ENCODE measurements around the gene FTO. TPM values are rescaled to one million over a fixed set of nuclear protein-coding genes. Genes with fewer than 3 reads are reported as not detected.

The FTO gene
- total and polyA plus RNA-seq, 2 of the 13 experiments (the other 11 are each of a cell fraction or from before 2014, with no cell fraction given): 41.6 to 55.8 TPM

DNA sequence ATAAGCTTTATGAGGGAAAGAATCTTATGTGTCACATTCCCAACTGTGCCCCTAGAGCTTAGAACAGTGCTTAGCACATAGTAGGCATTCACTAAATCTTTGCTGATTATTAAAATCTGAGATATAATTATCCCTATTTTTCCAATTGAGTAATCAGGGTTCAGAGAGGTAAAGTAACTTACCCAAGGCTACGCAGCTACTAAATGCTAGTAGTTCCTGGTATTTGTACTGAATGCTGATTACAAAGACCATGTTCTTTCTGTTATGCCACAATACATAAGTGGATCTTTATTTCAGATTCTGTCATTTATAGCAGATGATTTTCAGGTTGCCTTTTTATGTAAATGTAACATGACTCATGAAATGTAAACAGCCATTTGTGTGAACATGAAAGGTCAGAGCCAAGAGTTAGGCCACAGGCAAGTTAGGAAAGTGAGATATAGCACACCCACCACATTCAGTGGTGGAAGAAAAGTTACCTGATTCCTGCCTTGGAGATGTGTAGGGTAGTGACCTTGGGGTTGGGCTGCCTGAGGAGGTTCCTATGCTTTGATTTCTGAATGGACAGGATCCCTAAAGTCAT lies 77.2 kb downstream of the FTO start (continued):
- TF ChIP-seq MAFK (conservative IDR thresholded peaks at IDR 0.05 in 1 of 2, IDR thresholded peaks at IDR 0.05 in 1 of 2; ENCODE audit: low read length in 2 of 2) (no peak), ZNF784 (CRISPR knock-in tag; IDR thresholded peaks at IDR 0.05; ENCODE audit: borderline replicate concordance) (no peak), ZNF775 (CRISPR knock-in tag; IDR thresholded peaks at IDR 0.05; ENCODE audit: borderline replicate concordance) (no peak), ZKSCAN8 (CRISPR knock-in tag; IDR thresholded peaks at IDR 0.05; ENCODE audit: borderline replicate concordance) (no peak), HOXA5 (CRISPR knock-in tag; IDR thresholded peaks at IDR 0.05) (no peak), KDM2A (CRISPR knock-in tag; IDR thresholded peaks at IDR 0.05; ENCODE audit: borderline replicate concordance, low read depth) (no peak), ZNF24 (IDR thresholded peaks at IDR 0.05) (0 out of 2 replicates have a peak, but pooled peaks have one; percentile 28), ADNP (CRISPR knock-in tag; IDR thresholded peaks at IDR 0.05) (no peak), SOX6 (IDR thresholded peaks at IDR 0.05) (no peak), SOX6 (CRISPR knock-in tag; IDR thresholded peaks at IDR 0.05) (no peak), ZNF768 (CRISPR knock-in tag; IDR thresholded peaks at IDR 0.05) (peak; percentile 54; the same call in 1 of the 2 replicates), ZNF709 (CRISPR knock-in tag; IDR thresholded peaks at IDR 0.05) (no peak), HNRNPLL (IDR thresholded peaks at IDR 0.05; ENCODE audit: low read depth, low read length, poor library complexity, severe bottlenecking) (no peak), CREB1 (IDR thresholded peaks at IDR 0.05) (no peak), CREB1 (CRISPR knock-in tag; IDR thresholded peaks at IDR 0.05) (0 out of 2 replicates have a peak, but pooled peaks have one; percentile 42), MAZ (IDR thresholded peaks at IDR 0.05; ENCODE audit: borderline replicate concordance, low read depth, low read length) (no peak), MAZ (CRISPR knock-in tag; IDR thresholded peaks at IDR 0.05; ENCODE audit: low read depth) (no peak), ZBTB3 (CRISPR knock-in tag; IDR thresholded peaks at IDR 0.05; ENCODE audit: borderline replicate concordance, low read depth) (no peak), ZNF331 (CRISPR knock-in tag; IDR thresholded peaks at IDR 0.05) (no peak), ZBTB46 (CRISPR knock-in tag; IDR thresholded peaks at IDR 0.05; ENCODE audit: borderline replicate concordance) (no peak), ZNF780A (CRISPR knock-in tag; IDR thresholded peaks at IDR 0.05) (no peak), ZNF124 (CRISPR knock-in tag; IDR thresholded peaks at IDR 0.05) (no peak)
- TF ChIP-seq, protein P1, sequence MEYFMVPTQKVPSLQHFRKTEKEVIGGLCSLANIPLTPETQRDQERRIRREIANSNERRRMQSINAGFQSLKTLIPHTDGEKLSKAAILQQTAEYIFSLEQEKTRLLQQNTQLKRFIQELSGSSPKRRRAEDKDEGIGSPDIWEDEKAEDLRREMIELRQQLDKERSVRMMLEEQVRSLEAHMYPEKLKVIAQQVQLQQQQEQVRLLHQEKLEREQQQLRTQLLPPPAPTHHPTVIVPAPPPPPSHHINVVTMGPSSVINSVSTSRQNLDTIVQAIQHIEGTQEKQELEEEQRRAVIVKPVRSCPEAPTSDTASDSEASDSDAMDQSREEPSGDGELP (IDR thresholded peaks at IDR 0.05; ENCODE audit: borderline replicate concordance, low read depth): no peak
- TF ChIP-seq, protein P2, sequence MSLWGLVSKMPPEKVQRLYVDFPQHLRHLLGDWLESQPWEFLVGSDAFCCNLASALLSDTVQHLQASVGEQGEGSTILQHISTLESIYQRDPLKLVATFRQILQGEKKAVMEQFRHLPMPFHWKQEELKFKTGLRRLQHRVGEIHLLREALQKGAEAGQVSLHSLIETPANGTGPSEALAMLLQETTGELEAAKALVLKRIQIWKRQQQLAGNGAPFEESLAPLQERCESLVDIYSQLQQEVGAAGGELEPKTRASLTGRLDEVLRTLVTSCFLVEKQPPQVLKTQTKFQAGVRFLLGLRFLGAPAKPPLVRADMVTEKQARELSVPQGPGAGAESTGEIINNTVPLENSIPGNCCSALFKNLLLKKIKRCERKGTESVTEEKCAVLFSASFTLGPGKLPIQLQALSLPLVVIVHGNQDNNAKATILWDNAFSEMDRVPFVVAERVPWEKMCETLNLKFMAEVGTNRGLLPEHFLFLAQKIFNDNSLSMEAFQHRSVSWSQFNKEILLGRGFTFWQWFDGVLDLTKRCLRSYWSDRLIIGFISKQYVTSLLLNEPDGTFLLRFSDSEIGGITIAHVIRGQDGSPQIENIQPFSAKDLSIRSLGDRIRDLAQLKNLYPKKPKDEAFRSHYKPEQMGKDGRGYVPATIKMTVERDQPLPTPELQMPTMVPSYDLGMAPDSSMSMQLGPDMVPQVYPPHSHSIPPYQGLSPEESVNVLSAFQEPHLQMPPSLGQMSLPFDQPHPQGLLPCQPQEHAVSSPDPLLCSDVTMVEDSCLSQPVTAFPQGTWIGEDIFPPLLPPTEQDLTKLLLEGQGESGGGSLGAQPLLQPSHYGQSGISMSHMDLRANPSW (CRISPR knock-in tag; IDR thresholded peaks at IDR 0.05; ENCODE audit: borderline replicate concordance): no peak
